ENCODE results near the gene ADORA1. TPM values are rescaled to one million over a fixed set of nuclear protein-coding genes. Genes with fewer than 3 reads are reported as not detected.

The ADORA1 gene
- total and polyA plus RNA-seq, 10 of the 15 experiments (the other 5 are each of a cell fraction or from before 2014, with no cell fraction given): not detected

- FAIRE-seq: no peak
- no peak overlapping the region for H3K9ac ChIP-seq (ENCODE audit: control insufficient read depth, insufficient read depth, low read length)
- POLR2A ChIA-PET: no interaction called here
These were observed 25.5 kb upstream of the ADORA1 start for GRCh38 chr1:203101813-203102634.

More at GRCh38 chr1:203101813-203102634, 25.5 kb upstream of the ADORA1 start:
- H3K79me2 ChIP-seq (ENCODE audit: control insufficient read depth, insufficient read depth, low read length): no peaks in the 10 kb centered on the region
- 37% methylated on average over 6 of the region's 6 CpGs for WGBS (ENCODE audit: insufficient coverage, insufficient replicate concordance, low lambda C conversion rate, missing lambda C conversion rate)
- H3K4me2 ChIP-seq (ENCODE audit: control insufficient read depth, insufficient read depth): no peak overlapping the region
- H3K27me3 ChIP-seq (replicated peaks in 1 of 2; ENCODE audit: control insufficient read depth in 2 of 2, insufficient read depth in 2 of 2, low read length in 1 of 2): no peaks in the 10 kb centered on the region; a peak in 2 of 4 replicates
- ATAC-seq: no peak
- H3K4me1 ChIP-seq (ENCODE audit: control insufficient read depth, insufficient read depth, low read length): no peaks in the 10 kb centered on the region
- no peaks in the 10 kb centered on the region for H4K20me1 ChIP-seq (ENCODE audit: control insufficient read depth, insufficient read depth)
- SMC1A ChIA-PET (ENCODE audit: uncharacterized antibody, unreplicated experiment): no interaction called here
- in situ Hi-C loops (cut with MboI): no loop called here
- no peaks in the 10 kb centered on the region for H3K36me3 ChIP-seq (ENCODE audit: control insufficient read depth in 2 of 2, insufficient read depth in 2 of 2, low read length in 1 of 2)
- no peak overlapping the region for H2AFZ ChIP-seq (ENCODE audit: control insufficient read depth, low read depth, low read length)
- TF ChIP-seq CEBPZ (IDR thresholded peaks at IDR 0.05; ENCODE audit: low read depth, low read length) (no peak), LARP7 (IDR thresholded peaks at IDR 0.05) (no peak), ZNF207 (IDR thresholded peaks at IDR 0.05; ENCODE audit: borderline replicate concordance) (no peak), STAT3 (IDR thresholded peaks at IDR 0.05; ENCODE audit: low read depth, low read length) (no peak), NR2C1 (IDR thresholded peaks at IDR 0.05) (no peak), BCL3 (IDR thresholded peaks at IDR 0.05; ENCODE audit: borderline replicate concordance, insufficient read depth, low read depth, low read length, poor library complexity, severe bottlenecking) (no peak), KDM1A (IDR thresholded peaks at IDR 0.05; ENCODE audit: borderline replicate concordance) (no peak), RCOR1 (conservative IDR thresholded peaks at IDR 0.05; ENCODE audit: low read depth, low read length) (no peak), IKZF2 (IDR thresholded peaks at IDR 0.05) (no peak), RELA (IDR thresholded peaks at IDR 0.05; ENCODE audit: borderline replicate concordance, partially characterized antibody) (no peak), USF2 (IDR thresholded peaks at IDR 0.05; ENCODE audit: borderline replicate concordance, low read depth, low read length) (no peak), CHD4 (IDR thresholded peaks at IDR 0.05) (no peak)
- DNase-seq (ENCODE audit: low read depth, low spot score): no peak
- intact Hi-C loops (cut with micrococcal nuclease; ENCODE audit: unreplicated experiment): no loop called here
- no peaks in the 10 kb centered on the region for H3K9me3 ChIP-seq (replicated peaks; ENCODE audit: control insufficient read depth, insufficient read depth, low read length)
- no peak overlapping the region for H3K27ac ChIP-seq (ENCODE audit: control insufficient read depth, insufficient read depth)
- CTCF ChIA-PET: interaction anchor here (1.2 kb wide), 1 partner anchor 165 kb away, joined by 3 read pairs; no protein-coding TSS in a partner anchor
- RAD21 ChIA-PET (ENCODE audit: unreplicated experiment): no interaction called here
- no peak overlapping the region for H3K4me3 ChIP-seq
- no TSS peak for BruUV-seq (replicated peaks)

Data from GM12878 (cell line).